Endothelial cell of umbilical vein (primary cell): Measurements from ENCODE around the gene PASK. TPM values are rescaled to one million over a fixed set of nuclear protein-coding genes. Genes with fewer than 3 reads are reported as not detected.

ENCODE experiments used
- BruUV-seq: library from RNA; stranded (reverse); fragments of 400-500 nt; replicated peaks from 2 replicates; lab custom pipeline; 2021; lab: Mats Ljungman, UMichigan
- CTCF ChIA-PET: fragments of 300-600, 350-600 bp; sonication (Branson Sonifier 250); formaldehyde crosslinking; loops from one replicate; lab custom pipeline; 2021; ENCODE audit warnings: antibody characterized with exemption, inconsistent platforms; lab: Charles Lee
- POLR2A ChIA-PET: fragments of 300-600, 350-600 bp; sonication (Branson Sonifier 250); formaldehyde crosslinking; loops from one replicate; lab custom pipeline; 2021; ENCODE audit warnings: antibody characterized with exemption, inconsistent platforms; lab: Charles Lee
- DNase-seq: peaks from one replicate; pipeline ENCODE4 v3.0.0-alpha.2; 2011; ENCODE audit warnings: low read depth, low spot score
- FAIRE-seq: peaks from 2 replicates; lab custom pipeline; 2011; peaks lifted over from hg19 to GRCh38; lab: Jason Lieb, UNC
- H2AFZ ChIP-seq: 2 replicates; pipeline ENCODE4 v1.6.0; 2012; ENCODE audit warnings: low read depth, low read length, control low read depth, inconsistent platforms
- H3K27ac ChIP-seq: 2 replicates; pipeline ENCODE4 v1.5.1; 2011; ENCODE audit warnings: low read depth, mild to moderate bottlenecking, control low read depth, low read length, moderate library complexity; ENCODE audit not compliant: insufficient read depth
- H3K27me3 ChIP-seq, 2 experiments: 2 replicates each; pipeline versions ENCODE4 v1.6.0 to v1.6.1; 2011; ENCODE audit warnings: low read length in 2 of 2, mixed read lengths in 1 of 2; ENCODE audit not compliant: control insufficient read depth in 2 of 2, insufficient read depth in 2 of 2
- H3K36me3 ChIP-seq, 2 experiments: 2 replicates in 1 of 2; 3 replicates in 1 of 2; pipeline ENCODE4 v1.5.1; 2011; ENCODE audit warnings: low read length in 2 of 2, mild to moderate bottlenecking in 1 of 2, moderate library complexity in 1 of 2; ENCODE audit not compliant: control insufficient read depth in 2 of 2, insufficient read depth in 2 of 2; ENCODE audit errors: extremely low read depth in 1 of 2
- H3K4me1 ChIP-seq: 3 replicates; pipeline ENCODE4 v1.5.1; 2011; ENCODE audit warnings: mild to moderate bottlenecking, low read length; ENCODE audit not compliant: control insufficient read depth, insufficient read depth; ENCODE audit errors: extremely low read depth
- H3K4me2 ChIP-seq: 2 replicates; pipeline ENCODE4 v1.6.1; 2011; ENCODE audit warnings: low read length, control low read depth, mixed read lengths; ENCODE audit not compliant: insufficient read depth
- H3K4me3 ChIP-seq, 3 experiments: fragments of 200-600 bp in 1 of 3; sonication (generic), shearing (Covaris generic) in 1 of 3; replicated peaks in 1 of 3; 2 replicates each; pipeline ENCODE4 v1.5.1; 2011 to 2016; ENCODE audit warnings: control low read depth in 3 of 3, low read length in 3 of 3, mild to moderate bottlenecking in 2 of 3, inconsistent platforms in 1 of 3, low read depth in 1 of 3, moderate library complexity in 1 of 3; ENCODE audit not compliant: insufficient read depth in 1 of 3
- H3K79me2 ChIP-seq: 2 replicates; pipeline ENCODE4 v1.6.0; 2012; ENCODE audit warnings: low read length, inconsistent platforms; ENCODE audit not compliant: control insufficient read depth, insufficient read depth
- H3K9ac ChIP-seq: replicated peaks from 2 replicates; pipeline ENCODE3; 2011; ENCODE audit warnings: low read length, control low read depth; ENCODE audit not compliant: insufficient read depth; ENCODE audit errors: extremely low read depth
- H3K9me1 ChIP-seq: replicated peaks from 3 replicates; pipeline ENCODE4 v1.6.0; 2011; ENCODE audit warnings: mild to moderate bottlenecking, low read length; ENCODE audit not compliant: control insufficient read depth, insufficient read depth; ENCODE audit errors: extremely low read depth
- H3K9me3 ChIP-seq: replicated peaks from 2 replicates; pipeline ENCODE4 v1.5.1; 2012; ENCODE audit warnings: low read length, inconsistent platforms; ENCODE audit not compliant: control insufficient read depth, insufficient read depth
- H4K20me1 ChIP-seq: replicated peaks from 2 replicates; pipeline ENCODE3; 2011; ENCODE audit warnings: mild to moderate bottlenecking, low read length; ENCODE audit not compliant: control insufficient read depth, insufficient read depth; ENCODE audit errors: extremely low read depth
- CTCF ChIP-seq, 2 donors: IDR thresholded peaks; 1 replicate in 1 of 2; 2 replicates in 1 of 2; pipeline ENCODE4 v1.5.1; 2011; ENCODE audit warnings: low read length in 2 of 2, mild to moderate bottlenecking in 2 of 2, moderate library complexity in 2 of 2, control low read depth in 1 of 2, inconsistent platforms in 1 of 2, low read depth in 1 of 2; ENCODE audit not compliant: insufficient read depth in 1 of 2; ENCODE audit errors: extremely low read depth in 1 of 2
- EZH2 ChIP-seq: IDR thresholded peaks from 2 replicates; pipeline ENCODE4 v1.6.1; 2012; ENCODE audit warnings: borderline replicate concordance, low read depth, mild to moderate bottlenecking, moderate library complexity, low read length, inconsistent platforms; ENCODE audit not compliant: severe bottlenecking
- FOS ChIP-seq: IDR thresholded peaks from 2 replicates; pipeline ENCODE4 v1.6.1; 2011; ENCODE audit warnings: mild to moderate bottlenecking, low read length, moderate library complexity, borderline replicate concordance; ENCODE audit not compliant: insufficient read depth
- GATA2 ChIP-seq: IDR thresholded peaks from 2 replicates; pipeline ENCODE4 v1.7.0; 2011; ENCODE audit warnings: low read depth, mild to moderate bottlenecking, moderate library complexity, mixed read lengths, low read length; ENCODE audit not compliant: insufficient read length, insufficient read depth
- JUN ChIP-seq: IDR thresholded peaks from 2 replicates; pipeline ENCODE4 v1.6.1; 2011; ENCODE audit warnings: borderline replicate concordance, low read depth; ENCODE audit not compliant: insufficient read length, insufficient read depth
- MAX ChIP-seq: IDR thresholded peaks from 2 replicates; pipeline ENCODE4 v1.6.1; 2011; ENCODE audit not compliant: insufficient read depth, insufficient read length
- MYC ChIP-seq: IDR thresholded peaks from one replicate; pipeline ENCODE4 v1.6.1; 2011; ENCODE audit warnings: mild to moderate bottlenecking, low read depth, low read length
- POLR2A ChIP-seq: IDR thresholded peaks from 2 replicates; pipeline ENCODE4 v1.6.1; 2012; ENCODE audit warnings: low read depth, mild to moderate bottlenecking, control low read depth, low read length
- POLR2AphosphoS5 ChIP-seq: IDR thresholded peaks from 2 replicates; pipeline ENCODE4 v1.6.1; 2012; ENCODE audit warnings: low read depth, mild to moderate bottlenecking, control low read depth, low read length, moderate library complexity; ENCODE audit not compliant: insufficient read depth
- dilution Hi-C: fragments of 300-500 bp; cut with MboI; formaldehyde crosslinking; loops from one replicate; pipeline ENCODE4 v1.15.0; 2019; ENCODE audit warnings: low sequenced_read_pairs; ENCODE audit not compliant: extremely low pct_ligation_motif_present
- intact Hi-C: fragments of 100-400 bp; cut with micrococcal nuclease; formaldehyde crosslinking; loops from one replicate; pipeline ENCODE4 v1.10.0; 2022
- polyA plus RNA-seq, 4 experiments: library from polyadenylated mRNA; depleted of rRNA in 3 of 4; stranded (reverse) in 3 of 4; unstranded in 1 of 4; fragments of >200 nt; gene quantifications; 2 replicates each; pipeline versions ENCODE4 v1.2.1 to v1.2.3, GENCODE V29; 2011 to 2012; ENCODE audit warnings: missing spikeins in 1 of 4
- total RNA-seq: library from RNA; stranded (reverse); gene quantifications from 2 replicates; pipeline ENCODE4 v1.2.3, GENCODE V29; 2021

Gene PASK
- total and polyA plus RNA-seq, 2 donors (not counting 3 experiments of a cell fraction or from before 2014, with no cell fraction given): 5.7 to 17.3 TPM

GRCh38 chr2:241068136-241068941 is 80.9 kb downstream of the PASK start:
- ChIA-PET POLR2A (interaction anchor here (0.6 kb wide), 1 partner anchor 714 kb away, joined by 3 read pairs; no protein-coding TSS in a partner anchor), CTCF (interaction anchor here (1.5 to 3.1 kb wide), 2 partner anchors 10 to 86 kb away, joined by 8 to 15 read pairs; no protein-coding TSS in a partner anchor)
- no peaks in the 10 kb centered on the region for H3K9me1 ChIP-seq
- H2AFZ ChIP-seq: no peak overlapping the region
- FAIRE-seq (no peak), DNase-seq (no peak)
- H4K20me1 ChIP-seq: no peaks in the 10 kb centered on the region
- H3K27ac ChIP-seq: no peak overlapping the region
- no peaks in the 10 kb centered on the region for H3K27me3 ChIP-seq
- H3K79me2 ChIP-seq: no peaks in the 10 kb centered on the region
- no peaks in the 10 kb centered on the region for H3K9me3 ChIP-seq
- BruUV-seq: no TSS peak
- no peak overlapping the region for H3K4me3 ChIP-seq
- H3K4me1 ChIP-seq: no peaks in the 10 kb centered on the region
- dilution Hi-C loops: no loop called here
- no peak overlapping the region for H3K9ac ChIP-seq
- no peak overlapping the region for H3K4me2 ChIP-seq
- no peaks in the 10 kb centered on the region for H3K36me3 ChIP-seq
- TF ChIP-seq POLR2A (no peak), CTCF (IDR thresholded peaks at IDR 0.05; ENCODE audit: extremely low read depth in 1 of 2, insufficient read depth in 1 of 2, low read depth in 1 of 2, low read length in 2 of 2) (no peak), EZH2 (no peak), JUN (no peak), POLR2AphosphoS5 (no peak), MYC (no peak), FOS (no peak), GATA2 (no peak), MAX (no peak)
- intact Hi-C loops: no loop called here
